ENCODE data around the gene CACNA1D.

GRCh38 chr3:53589806-53590205, 95.4 kb downstream of the CACNA1D start:
- TF ChIP-seq CTCF (IDR thresholded peaks at IDR 0.05) (no peak), POLR2A (IDR thresholded peaks at IDR 0.05) (no peak)
